NCI-H2227 (cell line): Measurements from ENCODE around the gene SIPA1L3.

ENCODE experiments used
- DNase-seq: peaks from one replicate; lab custom pipeline; 2025; ENCODE audit not compliant: unreplicated experiment; lab: John Stamatoyannopoulos, UW

The SIPA1L3 gene

DNA sequence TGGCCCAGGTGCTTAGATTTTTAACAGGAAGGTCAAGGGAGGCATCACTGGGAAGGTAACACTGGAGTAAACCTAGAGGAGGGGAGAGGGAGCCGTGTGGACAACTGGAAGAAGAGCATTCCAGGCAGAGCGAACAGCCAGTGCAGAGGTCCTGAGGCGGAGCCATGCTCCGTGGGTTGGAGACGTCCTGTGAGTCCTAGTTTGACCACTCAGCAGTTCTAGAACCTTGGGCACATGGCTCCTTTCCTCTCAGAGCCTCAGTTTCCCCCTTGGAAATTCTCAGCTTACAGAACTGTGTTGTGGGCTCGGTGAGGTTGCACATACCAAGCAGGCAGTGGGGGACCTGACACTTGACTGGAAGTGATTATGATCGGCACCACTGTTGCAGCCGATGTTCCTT lies 186.1 kb downstream of the SIPA1L3 start:
- DNase-seq: no peak

DNA sequence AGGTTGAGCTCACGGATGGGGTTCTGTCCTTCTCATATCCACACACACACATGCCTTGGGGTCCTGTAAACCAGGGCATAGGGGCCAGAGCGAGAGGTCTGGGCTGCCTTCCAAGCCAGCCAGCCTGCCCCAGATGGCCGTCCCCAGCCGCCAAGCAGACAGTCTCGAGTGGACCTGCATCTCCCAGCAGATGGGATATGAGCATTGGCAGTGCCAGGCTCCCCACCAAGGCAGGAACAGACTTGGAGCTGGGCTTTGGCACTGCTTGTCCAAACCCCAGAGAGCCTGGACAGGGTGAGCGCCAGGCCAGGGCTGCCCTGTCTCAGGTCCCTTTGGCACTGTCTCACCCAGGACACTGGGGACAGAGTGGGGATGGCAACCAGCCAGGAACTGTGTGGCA lies 186.6 kb downstream of the SIPA1L3 start:
- DNase-seq: no peak

- DNase-seq: peak; percentile 97
Measured at GRCh38 chr19:38095411-38096308, 188.7 kb downstream of the SIPA1L3 start.

DNA sequence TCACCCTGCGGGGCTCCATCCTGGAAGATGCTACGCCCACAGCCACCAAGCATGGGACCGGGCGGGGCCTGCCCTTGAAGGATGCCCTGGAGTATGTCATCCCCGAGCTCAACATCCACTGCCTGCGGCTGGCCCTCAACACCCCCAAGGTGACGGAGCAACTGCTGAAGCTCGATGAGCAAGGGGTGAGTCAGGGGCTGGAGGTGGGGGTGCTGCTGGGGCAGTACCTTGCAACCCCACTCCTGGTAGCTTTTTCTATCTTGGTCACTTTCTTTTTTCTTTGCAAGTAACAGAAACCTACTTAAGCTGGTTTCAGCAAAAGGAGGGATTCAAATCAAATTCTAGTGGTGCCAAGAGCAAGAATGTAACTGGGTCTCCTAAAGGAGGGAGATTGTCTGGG lies 193.0 kb downstream of the SIPA1L3 start:
- DNase-seq: no peak

DNA sequence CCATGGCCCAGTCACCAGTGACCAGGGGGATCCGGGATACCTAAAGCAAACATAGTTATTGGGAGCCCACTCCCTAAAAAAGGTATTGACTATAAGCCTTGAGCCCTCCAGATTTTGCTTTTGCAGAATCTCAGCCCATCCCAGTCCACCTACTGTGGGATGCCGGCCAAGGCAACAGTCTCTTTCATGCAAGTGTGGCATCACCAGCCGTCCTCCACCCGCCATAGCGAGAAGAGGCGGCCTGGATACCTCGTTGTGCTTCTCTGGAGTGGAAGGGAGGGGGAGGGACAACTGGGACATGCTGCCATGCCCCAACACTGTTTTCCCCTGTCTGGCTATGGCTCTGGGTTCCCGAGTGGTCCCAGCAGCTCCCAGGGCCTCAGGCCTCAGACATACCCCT lies 193.6 kb downstream of the SIPA1L3 start:
- DNase-seq: no peak

DNA sequence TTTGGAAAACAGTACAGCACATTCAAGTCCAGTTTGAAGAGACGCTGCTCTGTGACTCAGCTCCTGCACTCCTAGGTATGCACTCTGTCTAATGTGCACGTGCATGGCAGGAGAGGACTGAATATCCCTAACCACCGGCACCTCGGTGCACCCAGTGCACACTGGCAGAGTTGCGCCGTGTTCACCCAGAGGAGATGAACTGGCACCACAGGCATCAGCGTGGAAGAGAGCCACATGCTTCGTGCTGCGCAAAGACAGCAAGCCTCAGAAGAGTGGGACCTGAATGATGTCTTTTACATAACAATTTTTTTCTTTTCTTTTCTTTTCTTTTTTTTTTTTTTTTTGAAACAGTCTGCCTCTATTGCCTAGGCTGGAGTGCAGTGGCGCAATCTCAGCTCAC lies 194.7 kb downstream of the SIPA1L3 start:
- DNase-seq: no peak

GRCh38 chr19:38105574-38105973 lies 198.6 kb downstream of the SIPA1L3 start:
- DNase-seq: no peak

- DNase-seq: no peak
Measured at GRCh38 chr19:38107129-38107528, 200.1 kb downstream of the SIPA1L3 start.

DNA sequence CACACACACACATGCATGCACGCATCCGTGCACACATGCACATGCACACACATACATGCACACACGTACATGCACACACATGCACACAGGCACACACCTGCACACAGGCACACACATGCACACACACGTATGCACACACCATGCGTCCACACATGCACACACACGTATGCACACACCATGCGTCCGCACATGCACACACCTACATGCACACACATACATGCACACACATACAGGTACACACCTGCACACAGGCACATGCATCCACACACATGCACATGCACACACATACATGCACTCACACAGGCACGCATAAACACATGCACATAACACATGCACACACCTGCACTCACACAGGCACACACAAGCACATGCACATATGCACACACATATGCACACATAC lies 204.9 kb downstream of the SIPA1L3 start:
- DNase-seq: no peak

- no peak for DNase-seq
Measured at GRCh38 chr19:38114651-38115050, 207.6 kb downstream of the SIPA1L3 start.

- no peak for DNase-seq
Measured at GRCh38 chr19:38115271-38115802, 208.3 kb downstream of the SIPA1L3 start.

DNA sequence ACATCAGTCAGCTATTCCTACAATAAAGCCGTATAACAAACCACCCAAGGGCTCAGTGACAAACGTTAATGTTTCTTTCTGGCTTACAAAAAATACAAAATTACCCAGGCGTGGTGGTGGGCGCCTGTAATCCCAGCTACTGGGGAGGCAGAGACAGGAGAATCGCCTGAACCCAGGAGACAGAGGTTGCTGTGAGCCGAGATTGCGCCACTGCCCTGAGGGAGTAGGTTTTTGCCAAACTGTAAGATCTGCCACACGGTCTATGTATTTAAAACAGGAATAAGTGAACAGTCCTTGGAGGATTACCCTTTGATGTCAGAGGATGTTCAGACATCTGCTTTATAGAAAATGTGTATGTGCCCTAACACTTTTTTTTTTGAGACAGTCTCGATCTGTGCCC lies 211.2 kb downstream of the SIPA1L3 start:
- DNase-seq: no peak

GRCh38 chr19:38120471-38121025 lies 213.5 kb downstream of the SIPA1L3 start:
- no peak for DNase-seq

GRCh38 chr19:38122402-38123093 lies 215.5 kb downstream of the SIPA1L3 start:
- DNase-seq: no peak

DNA sequence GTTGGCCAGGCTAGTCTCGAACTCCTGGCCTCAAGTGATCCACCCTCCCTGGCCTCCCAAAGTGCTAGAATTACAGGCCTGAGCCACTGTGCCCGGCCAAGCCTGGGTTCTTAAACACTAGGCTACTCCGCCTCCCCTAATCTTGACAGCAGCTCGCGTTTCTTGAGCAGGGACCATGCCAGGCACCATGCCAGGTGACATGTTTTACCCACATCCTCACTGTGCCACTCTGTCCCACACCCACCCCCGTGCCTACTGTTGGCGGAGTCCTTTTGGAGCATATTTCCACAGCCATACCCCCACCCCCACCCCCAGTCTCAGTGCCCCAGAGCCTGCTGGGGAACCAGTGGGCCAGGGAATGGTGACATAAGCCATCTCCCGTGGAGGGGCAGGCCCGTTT lies 218.2 kb downstream of the SIPA1L3 start:
- no peak for DNase-seq

GRCh38 chr19:38130399-38130798 lies 223.4 kb downstream of the SIPA1L3 start:
- no peak for DNase-seq

DNA sequence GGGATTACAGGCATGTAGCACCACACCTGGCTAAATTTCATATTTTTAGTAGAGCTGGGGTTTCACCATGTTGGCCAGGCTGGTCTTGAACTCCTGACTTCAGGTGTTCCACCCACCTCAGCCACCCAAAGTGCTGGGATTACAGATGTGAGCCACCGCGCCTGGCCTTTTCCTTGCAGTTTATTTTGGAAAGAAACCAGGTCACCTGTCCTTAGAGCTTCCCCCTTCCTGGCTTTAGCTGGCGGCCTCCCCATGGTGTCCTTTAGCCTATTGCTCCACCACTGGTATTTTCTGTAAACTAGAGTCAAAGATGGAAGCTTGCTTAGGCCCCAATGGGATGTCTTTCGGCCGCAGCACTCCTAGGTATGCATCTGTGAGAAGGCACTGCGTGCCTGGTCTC lies 225.8 kb downstream of the SIPA1L3 start:
- no peak for DNase-seq

- DNase-seq: peak; percentile 99
Measured at GRCh38 chr19:38133319-38133718, 226.3 kb downstream of the SIPA1L3 start.

DNA sequence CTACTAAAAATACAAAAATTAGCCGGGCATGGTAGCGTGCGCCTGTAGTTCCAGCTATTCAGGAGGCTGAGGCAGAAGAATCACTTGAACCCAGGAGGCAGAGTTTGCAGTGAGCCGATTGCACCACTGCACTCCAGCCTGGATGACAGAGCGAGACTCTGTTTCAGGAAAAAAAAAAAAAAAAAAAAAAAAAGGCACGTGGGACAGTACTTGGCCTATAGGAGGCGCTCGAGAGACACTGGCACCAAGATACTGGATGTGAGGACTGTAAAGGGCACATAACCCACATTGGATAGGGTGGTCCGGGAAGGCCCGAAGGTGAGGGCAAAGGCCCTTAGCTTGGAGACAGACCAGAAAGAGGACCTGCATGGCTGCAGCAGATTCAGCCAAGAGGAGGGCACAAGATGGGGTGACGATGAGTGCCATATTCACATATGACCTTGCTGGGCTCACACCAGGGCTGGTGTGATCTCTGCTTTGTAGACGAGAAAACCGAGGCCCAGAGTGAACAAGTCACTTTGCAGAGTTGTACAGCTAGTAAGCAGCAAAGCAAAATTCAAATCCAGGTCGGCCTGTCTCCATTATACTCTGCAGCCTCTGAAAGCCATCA lies 227.6 kb downstream of the SIPA1L3 start:
- DNase-seq: peak; percentile 81

- DNase-seq: no peak
Measured at GRCh38 chr19:38135150-38135998, 228.4 kb downstream of the SIPA1L3 start.
